Memory B cell (primary cell): Measurements from ENCODE around the gene PPP1R12A.

Experiments
- ATAC-seq: fragments of 150-1000 bp; cut with Tn5 transposase; 2 replicates; pipeline ENCODE4 v1.10.0; 2021; ENCODE audit warnings: low read depth, mild to moderate bottlenecking, moderate library complexity
- DNase-seq, 2 donors: peaks; one replicate each; pipeline ENCODE4 v3.0.0; 2022; ENCODE audit warnings: low spot score in 2 of 2
- H3K27ac Mint-ChIP-seq: one replicate; pipeline ENCODE4 v1.8.0; 2022; ENCODE audit warnings: mild to moderate bottlenecking, moderate library complexity, mixed read lengths
- H3K27me3 Mint-ChIP-seq: one replicate; pipeline ENCODE4 v1.8.0; 2022; ENCODE audit warnings: mixed read lengths
- H3K36me3 Mint-ChIP-seq: one replicate; pipeline ENCODE4 v1.8.0; 2022; ENCODE audit warnings: mild to moderate bottlenecking, mixed read lengths
- H3K4me1 Mint-ChIP-seq: one replicate; pipeline ENCODE4 v1.8.0; 2022; ENCODE audit warnings: mixed read lengths
- H3K4me3 Mint-ChIP-seq: one replicate; pipeline ENCODE4 v1.8.0; 2022; ENCODE audit warnings: mild to moderate bottlenecking, moderate library complexity, mixed read lengths
- H3K9me3 Mint-ChIP-seq: one replicate; pipeline ENCODE4 v1.8.0; 2022; ENCODE audit warnings: mixed read lengths

Gene PPP1R12A

GRCh38 chr12:79773896-79774295, 161.0 kb downstream of the PPP1R12A start:
- Mint-ChIP-seq H3K27ac (no peak overlapping the region), H3K36me3 (peaks cover 14% of the 10 kb centered on the region), H3K4me1 (no peaks in the 10 kb centered on the region), H3K27me3 (no peaks in the 10 kb centered on the region), H3K4me3 (no peak overlapping the region), H3K9me3 (no peaks in the 10 kb centered on the region)
- ATAC-seq (no peak), DNase-seq (no peak)

- H3K36me3 Mint-ChIP-seq, result peaks cover 6% of the 10 kb centered on the region
- H3K27me3 Mint-ChIP-seq, result no peaks in the 10 kb centered on the region
- H3K4me3 Mint-ChIP-seq, result no peak overlapping the region
- H3K27ac Mint-ChIP-seq, result no peak overlapping the region
- H3K4me1 Mint-ChIP-seq, result no peaks in the 10 kb centered on the region
- H3K9me3 Mint-ChIP-seq, result no peaks in the 10 kb centered on the region
- DNase-seq, result no peak
- no peak for ATAC-seq
These were observed 164.9 kb downstream of the PPP1R12A start for GRCh38 chr12:79769860-79770485.

- no peaks in the 10 kb centered on the region for H3K9me3 Mint-ChIP-seq
These were observed 165.6 kb downstream of the PPP1R12A start for GRCh38 chr12:79769189-79769859.

GRCh38 chr12:79766705-79767464, 168.0 kb downstream of the PPP1R12A start:
- H3K4me1 Mint-ChIP-seq, result no peaks in the 10 kb centered on the region
- H3K4me3 Mint-ChIP-seq, result no peak overlapping the region
- H3K36me3 Mint-ChIP-seq, result peaks cover 2% of the 10 kb centered on the region
- H3K27ac Mint-ChIP-seq, result no peak overlapping the region
- ATAC-seq, result no peak
- no peak for DNase-seq
- H3K9me3 Mint-ChIP-seq, result no peaks in the 10 kb centered on the region
- no peaks in the 10 kb centered on the region for H3K27me3 Mint-ChIP-seq

More at GRCh38 chr12:79769189-79769859, 165.6 kb downstream of the PPP1R12A start:
- DNase-seq (no peak), ATAC-seq (no peak)
- Mint-ChIP-seq H3K36me3 (peaks cover 5% of the 10 kb centered on the region), H3K4me3 (no peak overlapping the region), H3K27me3 (no peaks in the 10 kb centered on the region), H3K27ac (no peak overlapping the region), H3K4me1 (no peaks in the 10 kb centered on the region)

- Mint-ChIP-seq H3K4me1 (no peaks in the 10 kb centered on the region), H3K27ac (no peak overlapping the region), H3K27me3 (no peaks in the 10 kb centered on the region), H3K9me3 (no peaks in the 10 kb centered on the region), H3K4me3 (no peak overlapping the region), H3K36me3 (no peaks in the 10 kb centered on the region)
- ATAC-seq (no peak), DNase-seq (no peak)
These were observed 169.7 kb downstream of the PPP1R12A start for GRCh38 chr12:79765157-79765556.

- no peak for ATAC-seq
- Mint-ChIP-seq H3K27me3 (no peaks in the 10 kb centered on the region), H3K36me3 (no peaks in the 10 kb centered on the region)
These were observed 170.3 kb downstream of the PPP1R12A start for GRCh38 chr12:79764641-79765040.

GRCh38 chr12:79763766-79764452, 171.0 kb downstream of the PPP1R12A start:
- ATAC-seq (no peak), DNase-seq (no peak)
- H3K9me3 Mint-ChIP-seq, result no peaks in the 10 kb centered on the region
- H3K4me3 Mint-ChIP-seq, result no peak overlapping the region
- no peaks in the 10 kb centered on the region for H3K4me1 Mint-ChIP-seq
- H3K27ac Mint-ChIP-seq, result no peak overlapping the region
- H3K36me3 Mint-ChIP-seq, result no peaks in the 10 kb centered on the region
- H3K27me3 Mint-ChIP-seq, result no peaks in the 10 kb centered on the region

More at GRCh38 chr12:79764641-79765040, 170.3 kb downstream of the PPP1R12A start:
- no peaks in the 10 kb centered on the region for H3K4me1 Mint-ChIP-seq
- no peak overlapping the region for H3K4me3 Mint-ChIP-seq
- DNase-seq, result no peak
- H3K27ac Mint-ChIP-seq, result no peak overlapping the region
- no peaks in the 10 kb centered on the region for H3K9me3 Mint-ChIP-seq

GRCh38 chr12:79761341-79761740, 173.6 kb downstream of the PPP1R12A start:
- DNase-seq (no peak), ATAC-seq (no peak)
- Mint-ChIP-seq H3K36me3 (no peaks in the 10 kb centered on the region), H3K27ac (no peak overlapping the region), H3K4me3 (no peak overlapping the region), H3K9me3 (peaks cover 6% of the 10 kb centered on the region), H3K27me3 (no peaks in the 10 kb centered on the region), H3K4me1 (no peaks in the 10 kb centered on the region)

GRCh38 chr12:79747274-79747673, 187.6 kb downstream of the PPP1R12A start:
- no peaks in the 10 kb centered on the region for H3K36me3 Mint-ChIP-seq
- peaks cover 2% of the 10 kb centered on the region for H3K27me3 Mint-ChIP-seq
- H3K9me3 Mint-ChIP-seq, result no peaks in the 10 kb centered on the region
- DNase-seq (no peak), ATAC-seq (no peak)
- no peak overlapping the region for H3K4me3 Mint-ChIP-seq
- H3K4me1 Mint-ChIP-seq, result no peaks in the 10 kb centered on the region
- H3K27ac Mint-ChIP-seq, result no peak overlapping the region

GRCh38 chr12:79737875-79738718, 196.8 kb downstream of the PPP1R12A start:
- no peak overlapping the region for H3K4me3 Mint-ChIP-seq
- DNase-seq, result peak; percentile 30 to 54
- no peaks in the 10 kb centered on the region for H3K4me1 Mint-ChIP-seq
- no peaks in the 10 kb centered on the region for H3K27me3 Mint-ChIP-seq
- H3K27ac Mint-ChIP-seq, result no peak overlapping the region
- peak; percentile 65 for ATAC-seq
- H3K36me3 Mint-ChIP-seq, result no peaks in the 10 kb centered on the region
- H3K9me3 Mint-ChIP-seq, result no peaks in the 10 kb centered on the region

GRCh38 chr12:79732638-79733037, 202.3 kb downstream of the PPP1R12A start:
- H3K27me3 Mint-ChIP-seq, result peaks cover 3% of the 10 kb centered on the region
- no peaks in the 10 kb centered on the region for H3K9me3 Mint-ChIP-seq
- DNase-seq, result no peak
- no peak overlapping the region for H3K27ac Mint-ChIP-seq
- no peaks in the 10 kb centered on the region for H3K36me3 Mint-ChIP-seq
- H3K4me1 Mint-ChIP-seq, result no peaks in the 10 kb centered on the region
- no peak for ATAC-seq
- no peak overlapping the region for H3K4me3 Mint-ChIP-seq

GRCh38 chr12:79725987-79726386, 208.9 kb downstream of the PPP1R12A start:
- Mint-ChIP-seq H3K4me3 (no peak overlapping the region), H3K36me3 (peaks cover 2% of the 10 kb centered on the region), H3K27ac (no peak overlapping the region), H3K9me3 (no peaks in the 10 kb centered on the region), H3K4me1 (no peaks in the 10 kb centered on the region), H3K27me3 (peaks cover 3% of the 10 kb centered on the region)
- ATAC-seq, result no peak
- no peak for DNase-seq
